OCI-LY7 (cell line): ENCODE results near the gene EEIG2. TPM values are rescaled to one million over a fixed set of nuclear protein-coding genes. Genes with fewer than 3 reads are reported as not detected.
A peak's percentile ranks its signal among the peaks of the same experiment; 100 is the strongest.

Source experiments
- BruUV-seq: library from RNA; stranded (reverse); fragments of 400-500 nt; replicated peaks from 2 replicates; lab custom pipeline; 2021; lab: Mats Ljungman, UMichigan
- CTCF ChIA-PET: fragments of 300-600 bp; sonication (Branson Sonifier 250); formaldehyde crosslinking; loops from one replicate; lab custom pipeline; 2022; ENCODE audit warnings: antibody characterized with exemption; ENCODE audit not compliant: unreplicated experiment; lab: Charles Lee
- POLR2A ChIA-PET: fragments of 300-600 bp; sonication (Branson Sonifier 250); formaldehyde crosslinking; loops from one replicate; lab custom pipeline; 2022; ENCODE audit warnings: antibody characterized with exemption; lab: Charles Lee
- DNase-seq: peaks from one replicate; pipeline ENCODE4 v3.0.0-alpha.2; 2015; ENCODE audit warnings: low spot score
- H2AFZ ChIP-seq: fragments of 200-600 bp; sonication (generic), shearing (Covaris generic); 2 replicates; pipeline ENCODE4 v1.6.1; 2014; ENCODE audit warnings: mild to moderate bottlenecking, antibody characterized with exemption, low read length, moderate library complexity
- H3K27ac ChIP-seq: fragments of 200-600 bp; sonication (generic); 2 replicates; pipeline ENCODE4 v1.5.1; 2014; ENCODE audit warnings: mixed run types, low read depth, mild to moderate bottlenecking, moderate library complexity, low read length, inconsistent platforms; ENCODE audit not compliant: poor library complexity, severe bottlenecking
- H3K36me3 ChIP-seq: fragments of 200-600 bp; sonication (generic); 2 replicates; pipeline ENCODE4 v1.6.1; 2014; ENCODE audit warnings: mild to moderate bottlenecking, antibody characterized with exemption, low read length, moderate library complexity, mixed read lengths; ENCODE audit not compliant: insufficient read depth
- H3K4me1 ChIP-seq: fragments of 200-600 bp; sonication (generic); 2 replicates; pipeline ENCODE4 v1.5.1; 2014; ENCODE audit warnings: mild to moderate bottlenecking, low read length; ENCODE audit not compliant: insufficient read depth, poor library complexity, severe bottlenecking
- H3K4me2 ChIP-seq: fragments of 200-600 bp; sonication (generic); 2 replicates; pipeline ENCODE4 v1.6.1; 2014; ENCODE audit warnings: mild to moderate bottlenecking, low read length
- H3K4me3 ChIP-seq: fragments of 200-600 bp; sonication (generic); 2 replicates; pipeline ENCODE4 v1.5.1; 2014; ENCODE audit warnings: mild to moderate bottlenecking, low read depth, low read length; ENCODE audit not compliant: poor library complexity, severe bottlenecking
- H3K79me2 ChIP-seq: fragments of 200-600 bp; sonication (generic); 2 replicates; pipeline ENCODE4 v1.6.1; 2016; ENCODE audit warnings: low read depth, mild to moderate bottlenecking, low read length, moderate library complexity, mixed read lengths; ENCODE audit not compliant: insufficient read depth
- H3K9me2 ChIP-seq: fragments of 200-600 bp; sonication (generic); 2 replicates; pipeline ENCODE4 v1.6.1; 2016; ENCODE audit warnings: mild to moderate bottlenecking, low read length, mixed read lengths; ENCODE audit not compliant: insufficient read depth
- H3K9me3 ChIP-seq: fragments of 200-600 bp; sonication (generic); 2 replicates; pipeline ENCODE4 v1.6.1; 2014; ENCODE audit warnings: mild to moderate bottlenecking, mixed run types, low read length, mixed read lengths
- H4K20me1 ChIP-seq: fragments of 200-600 bp; sonication (generic); 2 replicates; pipeline ENCODE4 v1.6.1; 2014; ENCODE audit warnings: mild to moderate bottlenecking, antibody characterized with exemption, low read length, moderate library complexity, mixed read lengths; ENCODE audit not compliant: insufficient read depth
- CTCF ChIP-seq: fragments of 200-600 bp; sonication (generic); conservative IDR thresholded peaks from 2 replicates; pipeline ENCODE4 v1.5.1; 2014; ENCODE audit warnings: mild to moderate bottlenecking, antibody characterized with exemption, low read length, moderate library complexity, mixed read lengths
- EZH2phosphoT487 ChIP-seq: fragments of 200-600 bp; sonication (generic); IDR thresholded peaks from 2 replicates; pipeline ENCODE4 v1.6.1; 2018; ENCODE audit warnings: low read depth, borderline replicate concordance, mild to moderate bottlenecking, mixed run types, antibody characterized with exemption, low read length, moderate library complexity, mixed read lengths
- intact Hi-C: fragments of 100-400 bp; cut with micrococcal nuclease; formaldehyde crosslinking; loops from one replicate; pipeline ENCODE4 v1.10.0; 2022; ENCODE audit not compliant: unreplicated experiment
- total RNA-seq, 2 experiments: library from RNA; depleted of rRNA in 1 of 2; stranded (reverse); fragments of >200 nt in 1 of 2; shearing (Covaris generic) in 1 of 2; gene quantifications; 2 replicates each; pipeline ENCODE4 v1.2.3, GENCODE V29; 2014 to 2022

The EEIG2 gene
- total RNA-seq, 2 experiments from 2014 or later = 23.1 to 24.7 TPM

DNA sequence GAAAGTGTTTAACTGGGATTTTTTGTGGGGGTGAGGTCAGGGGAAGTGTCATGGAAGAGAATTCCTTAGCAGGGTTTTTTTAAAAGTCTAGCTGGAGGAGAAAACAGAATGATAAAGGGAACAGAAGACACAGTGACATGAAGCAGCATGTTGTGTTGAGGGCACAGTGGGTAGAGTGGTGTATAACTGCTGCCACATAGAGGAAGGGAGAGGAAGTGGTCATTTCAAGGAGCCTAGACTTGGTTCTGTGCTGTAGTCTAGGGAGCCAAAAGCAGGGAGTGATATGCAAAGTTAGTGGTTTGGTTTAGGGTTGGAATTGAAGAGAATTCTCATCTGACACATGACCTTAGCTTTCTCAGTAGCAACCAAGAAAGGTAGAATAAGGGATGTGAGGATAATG, 10.2 kb downstream of the EEIG2 start:
- intact Hi-C loops = no loop called here
- Histone ChIP-seq H3K27ac (no peak overlapping the region), H3K4me2 (no peak overlapping the region), H3K9me2 (no peaks in the 10 kb centered on the region), H3K79me2 (peaks cover 8% of the 10 kb centered on the region; the same call in 1 of the 2 replicates), H3K4me3 (no peak overlapping the region), H3K36me3 (no peaks in the 10 kb centered on the region), H3K9me3 (no peaks in the 10 kb centered on the region), H4K20me1 (0 out of 2 replicates have a peak, but pooled peaks cover 6% of the 10 kb centered on the region), H2AFZ (no peak overlapping the region), H3K4me1 (peaks cover 8% of the 10 kb centered on the region)
- peak; percentile 50 for DNase-seq
- ChIA-PET POLR2A (interaction anchor here (0.7 to 1.0 kb wide), 2 partner anchors 10 to 13 kb away, joined by 3 to 4 read pairs; no protein-coding TSS in a partner anchor), CTCF (no interaction called here)
- no TSS peak for BruUV-seq
- TF ChIP-seq CTCF (peak; percentile 80), EZH2phosphoT487 (no peak)

DNA sequence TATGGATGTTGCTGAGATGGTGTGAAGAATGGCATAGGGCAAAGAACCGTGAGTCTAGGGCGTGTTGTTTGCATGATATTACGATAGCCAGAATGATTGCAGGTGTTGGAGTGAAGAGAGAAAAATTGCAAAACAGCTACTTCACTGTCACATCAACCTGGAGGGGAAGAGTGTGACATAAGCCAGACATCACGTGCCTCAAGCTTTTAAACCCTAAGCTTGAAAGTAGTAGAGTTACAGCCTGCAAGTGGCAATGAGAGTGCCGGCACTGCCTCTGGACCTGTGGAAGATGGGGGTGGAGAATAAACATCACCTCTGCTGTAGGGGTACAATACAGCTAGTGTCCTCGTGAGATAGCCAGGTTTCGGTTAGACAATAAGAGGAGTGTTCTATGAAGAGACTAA, 11.1 kb downstream of the EEIG2 start:
- peaks cover 8% of the 10 kb centered on the region for H3K4me1 ChIP-seq
- no peaks in the 10 kb centered on the region for H3K9me2 ChIP-seq
- POLR2A ChIA-PET = no interaction called here
- H3K27ac ChIP-seq = no peak overlapping the region
- H3K4me3 ChIP-seq = no peak overlapping the region
- H2AFZ ChIP-seq = no peak overlapping the region
- TF ChIP-seq CTCF (no peak), EZH2phosphoT487 (no peak)
- H4K20me1 ChIP-seq = 0 out of 2 replicates have a peak, but pooled peaks cover 6% of the 10 kb centered on the region
- DNase-seq = no peak
- no peaks in the 10 kb centered on the region for H3K79me2 ChIP-seq
- BruUV-seq = no TSS peak
- no peak overlapping the region for H3K4me2 ChIP-seq
- no peaks in the 10 kb centered on the region for H3K36me3 ChIP-seq
- H3K9me3 ChIP-seq = no peaks in the 10 kb centered on the region
- intact Hi-C loops = no loop called here
- CTCF ChIA-PET = no interaction called here

DNA sequence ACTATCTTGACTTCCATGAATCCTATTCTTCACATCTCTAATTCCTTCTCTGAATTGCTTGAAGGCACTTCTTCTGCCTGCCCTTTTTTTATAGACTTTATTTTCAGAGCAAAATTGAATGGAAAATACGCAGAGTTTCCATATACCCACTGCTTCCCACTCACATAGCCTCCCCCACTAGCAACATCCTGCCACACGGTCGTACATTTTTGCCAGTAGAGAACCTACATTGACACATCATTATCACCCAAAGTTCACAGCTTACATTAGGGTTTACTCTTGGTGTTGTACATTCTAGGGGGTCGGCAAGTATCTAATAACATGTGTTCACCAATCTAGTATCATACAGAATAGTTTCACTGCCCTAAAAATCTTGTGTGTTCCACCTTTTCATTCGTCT, 12.3 kb downstream of the EEIG2 start:
- Histone ChIP-seq H3K4me3 (no peak overlapping the region), H3K4me2 (no peak overlapping the region), H3K27ac (no peak overlapping the region), H2AFZ (no peak overlapping the region), H3K9me2 (no peaks in the 10 kb centered on the region), H3K4me1 (peaks cover 8% of the 10 kb centered on the region), H3K36me3 (no peaks in the 10 kb centered on the region), H3K9me3 (no peaks in the 10 kb centered on the region), H4K20me1 (0 out of 2 replicates have a peak, but pooled peaks cover 6% of the 10 kb centered on the region), H3K79me2 (no peaks in the 10 kb centered on the region)
- CTCF ChIA-PET = no interaction called here
- no TSS peak for BruUV-seq
- POLR2A ChIA-PET = interaction anchor here (0.7 kb wide), 1 partner anchor 242 kb away, joined by 4 read pairs; no protein-coding TSS in a partner anchor
- TF ChIP-seq CTCF (no peak), EZH2phosphoT487 (no peak)
- DNase-seq = no peak
- intact Hi-C loops = no loop called here
